HepG2 (cell line): ENCODE results near the gene MAMDC2. TPM values are rescaled to one million over a fixed set of nuclear protein-coding genes. Genes with fewer than 3 reads are reported as not detected.
A peak's percentile ranks its signal among the peaks of the same experiment; 100 is the strongest.

Experiments used
- ATAC-seq: fragments of 200-7000 bp; cut with Tn5 transposase; 3 replicates; pipeline ENCODE4 v1.9.1; 2020; ENCODE audit warnings: mild to moderate bottlenecking, moderate library complexity
- BruUV-seq: library from RNA; stranded (reverse); fragments of 400-500 nt; replicated peaks from 2 replicates; lab custom pipeline; 2021; lab: Mats Ljungman, UMichigan
- CTCF ChIA-PET: fragments of 300-600 bp; formaldehyde crosslinking; extraction: SDS; loops from one replicate; lab custom pipeline; 2021; ENCODE audit warnings: low total read pairs, inconsistent platforms, low intra/inter-chr PET ratio; lab: Yijun Ruan, JAX
- POLR2A ChIA-PET: fragments of 350-600 bp; sonication (Branson Sonifier 250); formaldehyde crosslinking; loops from one replicate; lab custom pipeline; 2020; ENCODE audit warnings: antibody characterized with exemption, inconsistent platforms; lab: Yijun Ruan, JAX
- DNase-seq: peaks from one replicate; pipeline ENCODE4 v3.0.0-alpha.2; 2015; ENCODE audit warnings: low spot score
- FAIRE-seq: peaks from 3 replicates; lab custom pipeline; 2011; peaks lifted over from hg19 to GRCh38; lab: Jason Lieb, UNC
- H2AFZ ChIP-seq: one replicate; pipeline ENCODE4 v1.6.1; 2011; ENCODE audit warnings: low read length, inconsistent platforms
- H3K27ac ChIP-seq: fragments of 300-600 bp; 3 replicates; pipeline ENCODE4 v1.8.0; 2011; ENCODE audit warnings: mixed run types, mild to moderate bottlenecking, mixed read lengths, low read length, inconsistent platforms; ENCODE audit not compliant: insufficient read depth; ENCODE audit errors: extremely low read length
- H3K27me3 ChIP-seq, 2 experiments: fragments of 200-600 bp in 1 of 2; 2 replicates in 1 of 2; 3 replicates in 1 of 2; pipeline versions ENCODE4 v1.6.0 to v1.8.0; 2011; ENCODE audit warnings: low read length in 2 of 2, mild to moderate bottlenecking in 2 of 2, moderate library complexity in 2 of 2, inconsistent platforms in 1 of 2; ENCODE audit not compliant: insufficient read depth in 2 of 2, control insufficient read depth in 1 of 2
- H3K36me3 ChIP-seq, 2 experiments: fragments of 200-600 bp in 1 of 2; replicated peaks in 1 of 2; 2 replicates in 1 of 2; 3 replicates in 1 of 2; pipeline versions ENCODE4 v1.5.1 to v1.8.0; 2011; ENCODE audit warnings: low read length in 2 of 2, inconsistent platforms in 1 of 2; ENCODE audit not compliant: insufficient read depth in 2 of 2, control insufficient read depth in 1 of 2
- H3K4me1 ChIP-seq: 2 replicates; pipeline ENCODE4 v1.5.1; 2012; ENCODE audit warnings: low read length, inconsistent platforms; ENCODE audit not compliant: insufficient read depth
- H3K4me2 ChIP-seq: 2 replicates; pipeline ENCODE4 v1.6.0; 2011; ENCODE audit warnings: low read depth, low read length, inconsistent platforms
- H3K4me3 ChIP-seq, 3 experiments: fragments of 200-600 bp in 1 of 3; sonication (generic), shearing (Covaris generic) in 1 of 3; replicated peaks in 1 of 3; 2 replicates each; pipeline ENCODE4 v1.5.1; 2011 to 2016; ENCODE audit warnings: low read length in 3 of 3, inconsistent platforms in 2 of 3, low read depth in 2 of 3, mild to moderate bottlenecking in 2 of 3, control low read depth in 1 of 3, mixed read lengths in 1 of 3; ENCODE audit not compliant: insufficient read depth in 1 of 3
- H3K79me2 ChIP-seq: one replicate; pipeline ENCODE4 v1.6.1; 2011; ENCODE audit warnings: low read length, inconsistent platforms; ENCODE audit not compliant: insufficient read depth
- H3K9ac ChIP-seq: 2 replicates; pipeline ENCODE4 v1.6.0; 2011; ENCODE audit warnings: mild to moderate bottlenecking, low read depth, low read length, inconsistent platforms; ENCODE audit not compliant: insufficient read depth
- H3K9me3 ChIP-seq: 2 replicates; pipeline ENCODE4 v1.5.1; 2012; ENCODE audit warnings: mild to moderate bottlenecking, low read length
- H4K20me1 ChIP-seq: 2 replicates; pipeline ENCODE4 v1.6.0; 2011; ENCODE audit warnings: inconsistent platforms, mild to moderate bottlenecking, low read length, moderate library complexity; ENCODE audit not compliant: insufficient read depth
- BCL3 ChIP-seq: sonication (generic); formaldehyde crosslinking; IDR thresholded peaks from 2 replicates; pipeline ENCODE4 v1.5.1; 2020; ENCODE audit warnings: mild to moderate bottlenecking, missing genetic modification reagents, moderate library complexity
- CTCF ChIP-seq: sonication (generic); formaldehyde crosslinking; IDR thresholded peaks from 2 replicates; pipeline ENCODE4 v1.5.0; 2020; ENCODE audit warnings: mild to moderate bottlenecking, missing genetic modification reagents, moderate library complexity
- ELF3 ChIP-seq: IDR thresholded peaks from 2 replicates; pipeline ENCODE4 v1.6.1; 2016; ENCODE audit warnings: missing genetic modification reagents, missing compliant biosample characterization
- ETV5 ChIP-seq: IDR thresholded peaks from 2 replicates; pipeline ENCODE4 v1.6.1; 2018; ENCODE audit warnings: missing biosample characterization, missing genetic modification reagents, inconsistent platforms, borderline replicate concordance
- FOXA1 ChIP-seq, 2 experiments: fragments of 450-650 bp in 1 of 2; sonication (generic) in 1 of 2; formaldehyde crosslinking in 1 of 2; IDR thresholded peaks; 2 replicates each; pipeline versions ENCODE4 v1.4.0 to v1.6.1; 2016 to 2020; ENCODE audit warnings: missing genetic modification reagents in 1 of 2
- FOXA3 ChIP-seq: IDR thresholded peaks from 2 replicates; pipeline ENCODE4 v1.6.1; 2016; ENCODE audit warnings: missing genetic modification reagents, missing compliant biosample characterization
- MIXL1 ChIP-seq: IDR thresholded peaks from 2 replicates; pipeline ENCODE4 v1.6.1; 2016
- NCOA1 ChIP-seq: sonication (generic); formaldehyde crosslinking; IDR thresholded peaks from 2 replicates; pipeline ENCODE4 v1.9.0; 2021; ENCODE audit warnings: missing genetic modification reagents
- NPAS2 ChIP-seq: sonication (generic); formaldehyde crosslinking; IDR thresholded peaks from 2 replicates; pipeline ENCODE4 v1.8.0; 2022; ENCODE audit warnings: mild to moderate bottlenecking, missing genetic modification reagents, borderline replicate concordance
- RFX1 ChIP-seq: fragments of 450-650 bp; IDR thresholded peaks from 2 replicates; pipeline ENCODE4 v1.6.1; 2017
- SAP130 ChIP-seq: IDR thresholded peaks from 2 replicates; pipeline ENCODE4 v1.6.1; 2016; ENCODE audit warnings: low read depth
- SP5 ChIP-seq: IDR thresholded peaks from 2 replicates; pipeline ENCODE4 v1.6.1; 2016; ENCODE audit warnings: low read depth, borderline replicate concordance
- TBX2 ChIP-seq: sonication (generic); formaldehyde crosslinking; IDR thresholded peaks from 2 replicates; pipeline ENCODE4 v1.5.0; 2020; ENCODE audit warnings: missing genetic modification reagents, mild to moderate bottlenecking, borderline replicate concordance
- ZNF18 ChIP-seq: sonication (generic); formaldehyde crosslinking; IDR thresholded peaks from 2 replicates; pipeline ENCODE4 v1.8.0; 2022; ENCODE audit warnings: mild to moderate bottlenecking, missing genetic modification reagents; ENCODE audit not compliant: insufficient replicate concordance
- ZNF263 ChIP-seq: sonication (generic); formaldehyde crosslinking; IDR thresholded peaks from 2 replicates; pipeline ENCODE4 v1.4.0; 2020; ENCODE audit warnings: missing genetic modification reagents
- ZNF460 ChIP-seq: sonication (generic); formaldehyde crosslinking; IDR thresholded peaks from 2 replicates; pipeline ENCODE4 v1.5.1; 2020; ENCODE audit warnings: missing genetic modification reagents, mild to moderate bottlenecking, borderline replicate concordance
- ZNF879 ChIP-seq: sonication (generic); formaldehyde crosslinking; IDR thresholded peaks from 2 replicates; pipeline ENCODE4 v1.8.1; 2023; ENCODE audit warnings: missing genetic modification reagents
- WGBS: methylation state at CpG from one replicate; pipeline ENCODE4 v1.1.6; 2017; ENCODE audit warnings: low lambda C conversion rate; 5-methylcytosine and 5-hydroxymethylcytosine counted together
- in situ Hi-C: cut with HindIII; loops from 2 replicates; pipeline ENCODE4 v1.10.0; 2017; ENCODE audit warnings: low pct_unique_long_range_greater_than_20kb; ENCODE audit not compliant: extremely low pct_ligation_motif_present
- intact Hi-C: fragments of 100-400 bp; cut with micrococcal nuclease; formaldehyde crosslinking; loops from one replicate; pipeline ENCODE4 v1.10.0; 2022; ENCODE audit not compliant: unreplicated experiment
- polyA plus RNA-seq, 8 experiments: library from polyadenylated mRNA; depleted of rRNA in 3 of 8; stranded (reverse) in 7 of 8; unstranded in 1 of 8; fragments of >200 nt; fragmentation: Illumina TruSeq in 4 of 8; extraction: Trizol in 4 of 8; gene quantifications; 2 replicates each; pipeline versions ENCODE4 v1.2.1 to v1.2.3, GENCODE V29; 2011 to 2016; ENCODE audit warnings: low read depth in 4 of 8, missing spikeins in 1 of 8, mixed read lengths in 1 of 8; ENCODE audit not compliant: insufficient read depth in 1 of 8
- total RNA-seq, 5 experiments: library from RNA; depleted of rRNA; stranded (reverse); fragments of >200 nt; fragmentation: Illumina TruSeq; extraction: Trizol; gene quantifications; 2 replicates each; pipeline ENCODE4 v1.2.3, GENCODE V29; 2016; ENCODE audit warnings: low read depth in 1 of 5

The MAMDC2 gene
- total and polyA plus RNA-seq, 2 of the 13 experiments (the other 11 are each of a cell fraction or from before 2014, with no cell fraction given): not detected

GRCh38 chr9:70112981-70113380 lies 69.3 kb downstream of the MAMDC2 start:
- peak; percentile 58 for ATAC-seq
- peak; percentile 17 for DNase-seq
- Histone ChIP-seq H3K36me3 (no peaks in the 10 kb centered on the region), H3K79me2 (no peaks in the 10 kb centered on the region), H2AFZ (no peak overlapping the region), H4K20me1 (no peaks in the 10 kb centered on the region), H3K9me3 (no peaks in the 10 kb centered on the region), H3K27me3 (peaks cover 0 to 2% of the 10 kb centered on the region in 2 experiments; a peak in 1 of 5 replicates), H3K27ac (no peak overlapping the region), H3K4me2 (peak overlapping the region; percentile 18; the same call in 1 of the 2 replicates), H3K4me1 (peaks cover 33% of the 10 kb centered on the region), H3K4me3 (no peak overlapping the region), H3K9ac (no peak overlapping the region)
- POLR2A ChIA-PET: no interaction called here
- WGBS: 59% methylated on average over 2 of the region's 2 CpGs
- BruUV-seq: no TSS peak
- FAIRE-seq: no peak
- no peak for TF ChIP-seq CTCF (CRISPR knock-in tag)
- no peak for TF ChIP-seq FOXA1 (IDR thresholded peaks at IDR 0.05)
- TF ChIP-seq FOXA1 (CRISPR knock-in tag; IDR thresholded peaks at IDR 0.05): peak; percentile 55; the same call in 1 of the 2 replicates
- 0 out of 2 replicates have a peak, but pooled peaks have one; percentile 21 for TF ChIP-seq SAP130
- TF ChIP-seq TBX2 (CRISPR knock-in tag): no peak
- peak; percentile 34; the same call in 1 of the 2 replicates for TF ChIP-seq ELF3 (CRISPR knock-in tag)
- TF ChIP-seq ZNF879 (CRISPR knock-in tag): no peak
- no peak for TF ChIP-seq RFX1
- no peak for TF ChIP-seq NCOA1
- TF ChIP-seq BCL3: no peak
- TF ChIP-seq NPAS2: 0 out of 2 replicates have a peak, but pooled peaks have one; percentile 11
- TF ChIP-seq SP5 (CRISPR knock-in tag): peak; percentile 53; the same call in 1 of the 2 replicates
- peak; percentile 37; the same call in 1 of the 2 replicates for TF ChIP-seq ETV5 (CRISPR knock-in tag)
- TF ChIP-seq MIXL1: 0 out of 2 replicates have a peak, but pooled peaks have one; percentile 12
- TF ChIP-seq ZNF263: peak; percentile 83
- no peak for TF ChIP-seq ZNF460 (CRISPR knock-in tag)
- peak; percentile 31; the same call in 1 of the 2 replicates for TF ChIP-seq FOXA3 (CRISPR knock-in tag)
- peak; percentile 80 for TF ChIP-seq ZNF18 (CRISPR knock-in tag)
- CTCF ChIA-PET: interaction anchor here (2.4 kb wide), 1 partner anchor 141 kb away, joined by 10 read pairs; no protein-coding TSS in a partner anchor
- in situ Hi-C loops (loop anchor here (5.0 kb wide), 1 partner anchor 141 kb away; no protein-coding TSS in a partner anchor), intact Hi-C loops (loop anchor here (1.0 to 5.0 kb wide), 2 partner anchors 114 to 141 kb away; no protein-coding TSS in a partner anchor)
